ENCODE results near the gene PIGU.

GRCh38 chr20:34573541-34574300, 103.2 kb downstream of the PIGU start:
- TF ChIP-seq, protein P1, sequence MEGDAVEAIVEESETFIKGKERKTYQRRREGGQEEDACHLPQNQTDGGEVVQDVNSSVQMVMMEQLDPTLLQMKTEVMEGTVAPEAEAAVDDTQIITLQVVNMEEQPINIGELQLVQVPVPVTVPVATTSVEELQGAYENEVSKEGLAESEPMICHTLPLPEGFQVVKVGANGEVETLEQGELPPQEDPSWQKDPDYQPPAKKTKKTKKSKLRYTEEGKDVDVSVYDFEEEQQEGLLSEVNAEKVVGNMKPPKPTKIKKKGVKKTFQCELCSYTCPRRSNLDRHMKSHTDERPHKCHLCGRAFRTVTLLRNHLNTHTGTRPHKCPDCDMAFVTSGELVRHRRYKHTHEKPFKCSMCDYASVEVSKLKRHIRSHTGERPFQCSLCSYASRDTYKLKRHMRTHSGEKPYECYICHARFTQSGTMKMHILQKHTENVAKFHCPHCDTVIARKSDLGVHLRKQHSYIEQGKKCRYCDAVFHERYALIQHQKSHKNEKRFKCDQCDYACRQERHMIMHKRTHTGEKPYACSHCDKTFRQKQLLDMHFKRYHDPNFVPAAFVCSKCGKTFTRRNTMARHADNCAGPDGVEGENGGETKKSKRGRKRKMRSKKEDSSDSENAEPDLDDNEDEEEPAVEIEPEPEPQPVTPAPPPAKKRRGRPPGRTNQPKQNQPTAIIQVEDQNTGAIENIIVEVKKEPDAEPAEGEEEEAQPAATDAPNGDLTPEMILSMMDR (IDR thresholded peaks at IDR 0.05; ENCODE audit: extremely low read depth in 1 of 2, insufficient read depth in 1 of 2, low read depth in 1 of 2, low read length in 2 of 2), result no peak
- TF ChIP-seq EZH2 (IDR thresholded peaks at IDR 0.05; ENCODE audit: borderline replicate concordance, low read depth, low read length, severe bottlenecking), result no peak
- TF ChIP-seq POLR2A (IDR thresholded peaks at IDR 0.05; ENCODE audit: low read depth, low read length), result no peak
- TF ChIP-seq POLR2AphosphoS5 (IDR thresholded peaks at IDR 0.05; ENCODE audit: insufficient read depth, low read depth, low read length), result no peak
- no peak for TF ChIP-seq GATA2 (IDR thresholded peaks at IDR 0.05; ENCODE audit: insufficient read depth, insufficient read length, low read depth, low read length)
- no peak for TF ChIP-seq MYC (IDR thresholded peaks at IDR 0.05; ENCODE audit: low read depth, low read length)
- TF ChIP-seq, protein P2, sequence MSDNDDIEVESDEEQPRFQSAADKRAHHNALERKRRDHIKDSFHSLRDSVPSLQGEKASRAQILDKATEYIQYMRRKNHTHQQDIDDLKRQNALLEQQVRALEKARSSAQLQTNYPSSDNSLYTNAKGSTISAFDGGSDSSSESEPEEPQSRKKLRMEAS (IDR thresholded peaks at IDR 0.05; ENCODE audit: insufficient read depth, insufficient read length), result no peak
- TF ChIP-seq JUN (IDR thresholded peaks at IDR 0.05; ENCODE audit: borderline replicate concordance, insufficient read depth, insufficient read length, low read depth), result no peak

Measured in endothelial cell of umbilical vein (primary cell).